Prostate gland (tissue), 2 donors: ENCODE measurements around the gene DYNLRB1. TPM values are rescaled to one million over a fixed set of nuclear protein-coding genes. Genes with fewer than 3 reads are reported as not detected.

Source experiments
- DNase-seq: peaks from one replicate; pipeline ENCODE4 v3.0.0-alpha.2; 2019; ENCODE audit warnings: low spot score
- H3K27ac ChIP-seq, 2 donors: fragments of 200-600 bp; sonication (generic); 2 replicates each; pipeline ENCODE4 v1.5.1; 2017 to 2019
- H3K27me3 ChIP-seq: fragments of 200-600 bp; sonication (generic); replicated peaks from 2 replicates; pipeline ENCODE4 v1.5.1; 2019; ENCODE audit not compliant: insufficient read depth
- H3K36me3 ChIP-seq, 2 donors: fragments of 200-600 bp; sonication (generic); 1 replicate in 1 of 2; 2 replicates in 1 of 2; pipeline versions ENCODE4 v1.5.1 to v1.8.1; 2017 to 2019
- H3K4me1 ChIP-seq: fragments of 200-600 bp; sonication (generic); replicated peaks from 2 replicates; pipeline ENCODE4 v1.5.1; 2019
- H3K4me3 ChIP-seq, 2 donors: fragments of 200-600 bp; sonication (generic); 2 replicates each; pipeline ENCODE4 v1.5.1; 2017 to 2019
- H3K9me3 ChIP-seq: fragments of 200-600 bp; sonication (generic); 2 replicates; pipeline ENCODE4 v1.5.1; 2017
- POLR2A ChIP-seq: fragments of 450-650 bp; IDR thresholded peaks from one replicate; pipeline ENCODE4 v1.6.1; 2016; ENCODE audit warnings: antibody characterized with exemption, mild to moderate bottlenecking
- POLR2AphosphoS5 ChIP-seq: sonication (generic); formaldehyde crosslinking; IDR thresholded peaks from one replicate; pipeline ENCODE4 v1.6.1; 2017; ENCODE audit warnings: antibody characterized with exemption
- whole genome bisulfite sequencing: methylation state at CpG from one replicate; pipeline ENCODE4 v1.1.5; 2018; 5-methylcytosine and 5-hydroxymethylcytosine counted together
- intact Hi-C: fragments of 100-400 bp; cut with DNase I; formaldehyde crosslinking; loops from one replicate; pipeline ENCODE4 v1.14.2; 2022
- total RNA-seq, 2 donors: library from RNA; depleted of rRNA; stranded (reverse); fragments of >200 nt; gene quantifications; one replicate each; pipeline ENCODE4 v1.1.0, GENCODE V29; 2016
- TF ChIP-seq, protein P1 (sequence below), 4 experiments: fragments of 200-600 bp in 2 of 4; fragments of 450-650 bp in 2 of 4; sonication (generic) in 2 of 4; IDR thresholded peaks; 1 replicate in 3 of 4; 2 replicates in 1 of 4; pipeline ENCODE4 v1.5.1; 2016 to 2019; ENCODE audit warnings: antibody characterized with exemption in 4 of 4, mild to moderate bottlenecking in 2 of 4, moderate library complexity in 2 of 4

The DYNLRB1 gene
- total RNA-seq, 2 donors from 2014 or later, result 132 to 247 TPM

DNA sequence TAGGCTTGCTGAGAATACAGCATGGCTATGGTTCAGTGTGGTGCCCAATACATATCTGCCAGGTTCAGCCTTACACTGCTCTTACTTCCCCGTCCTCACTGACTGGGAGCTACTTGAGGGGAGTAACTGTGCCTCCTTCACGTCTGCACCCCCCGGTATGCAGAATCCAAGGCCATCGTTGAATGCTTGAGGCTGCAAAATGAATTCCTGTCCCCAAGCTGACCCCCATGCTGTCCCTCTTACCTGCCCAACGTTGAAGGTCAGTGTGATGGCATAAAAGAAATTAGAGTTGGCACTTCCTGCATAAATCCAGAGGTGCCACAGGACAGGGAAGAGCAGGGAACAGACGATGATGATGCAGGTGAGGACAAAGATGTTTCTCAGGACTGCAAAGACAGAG is 58.6 kb downstream of the DYNLRB1 start:
- WGBS, result 90% methylated on average over 6 of the region's 6 CpGs
- DNase-seq, result no peak
- intact Hi-C loops, result no loop called here

DNA sequence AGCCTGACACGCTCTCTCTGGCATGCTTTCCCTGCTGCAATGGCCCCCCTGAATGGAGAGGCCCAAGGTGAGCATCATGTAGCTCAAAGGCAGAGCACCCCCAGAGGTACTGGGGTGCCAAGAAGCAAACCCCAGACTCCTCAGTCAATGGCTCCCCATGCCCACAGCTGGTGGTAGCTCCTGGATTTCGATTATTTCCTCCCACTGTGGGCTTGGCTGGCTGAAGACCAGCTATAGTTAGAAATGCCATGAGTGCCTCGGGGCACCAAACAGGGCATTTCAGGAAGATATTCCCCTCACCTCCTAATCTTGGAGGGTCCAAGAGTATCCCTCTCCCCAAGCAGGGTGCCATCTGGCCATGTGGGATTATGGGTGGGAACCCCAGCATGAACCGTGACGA is 59.0 kb downstream of the DYNLRB1 start:
- Histone ChIP-seq H3K4me1 (no peaks in the 10 kb centered on the region), H3K9me3 (no peaks in the 10 kb centered on the region), H3K4me3 (no peak overlapping the region), H3K27me3 (no peaks in the 10 kb centered on the region), H3K36me3 (no peaks in the 10 kb centered on the region), H3K27ac (no peak overlapping the region)
- intact Hi-C loops, result no loop called here
- no peak for TF ChIP-seq POLR2AphosphoS5
- TF ChIP-seq, protein P1, sequence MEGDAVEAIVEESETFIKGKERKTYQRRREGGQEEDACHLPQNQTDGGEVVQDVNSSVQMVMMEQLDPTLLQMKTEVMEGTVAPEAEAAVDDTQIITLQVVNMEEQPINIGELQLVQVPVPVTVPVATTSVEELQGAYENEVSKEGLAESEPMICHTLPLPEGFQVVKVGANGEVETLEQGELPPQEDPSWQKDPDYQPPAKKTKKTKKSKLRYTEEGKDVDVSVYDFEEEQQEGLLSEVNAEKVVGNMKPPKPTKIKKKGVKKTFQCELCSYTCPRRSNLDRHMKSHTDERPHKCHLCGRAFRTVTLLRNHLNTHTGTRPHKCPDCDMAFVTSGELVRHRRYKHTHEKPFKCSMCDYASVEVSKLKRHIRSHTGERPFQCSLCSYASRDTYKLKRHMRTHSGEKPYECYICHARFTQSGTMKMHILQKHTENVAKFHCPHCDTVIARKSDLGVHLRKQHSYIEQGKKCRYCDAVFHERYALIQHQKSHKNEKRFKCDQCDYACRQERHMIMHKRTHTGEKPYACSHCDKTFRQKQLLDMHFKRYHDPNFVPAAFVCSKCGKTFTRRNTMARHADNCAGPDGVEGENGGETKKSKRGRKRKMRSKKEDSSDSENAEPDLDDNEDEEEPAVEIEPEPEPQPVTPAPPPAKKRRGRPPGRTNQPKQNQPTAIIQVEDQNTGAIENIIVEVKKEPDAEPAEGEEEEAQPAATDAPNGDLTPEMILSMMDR (IDR thresholded peaks at IDR 0.05), result no peak
- no peak for TF ChIP-seq POLR2A
- WGBS, result 97% methylated on average over 5 of the region's 5 CpGs
- DNase-seq, result no peak

More for the DNA sequence above, 58.6 kb downstream of the DYNLRB1 start:
- no peaks in the 10 kb centered on the region for H3K36me3 ChIP-seq
- H3K4me1 ChIP-seq, result no peaks in the 10 kb centered on the region
- H3K27ac ChIP-seq, result no peak overlapping the region
- H3K9me3 ChIP-seq, result no peaks in the 10 kb centered on the region
- no peak overlapping the region for H3K4me3 ChIP-seq
- no peaks in the 10 kb centered on the region for H3K27me3 ChIP-seq
- TF ChIP-seq POLR2AphosphoS5 (no peak), POLR2A (no peak)
- TF ChIP-seq, protein P1 (IDR thresholded peaks at IDR 0.05), result no peak

DNA sequence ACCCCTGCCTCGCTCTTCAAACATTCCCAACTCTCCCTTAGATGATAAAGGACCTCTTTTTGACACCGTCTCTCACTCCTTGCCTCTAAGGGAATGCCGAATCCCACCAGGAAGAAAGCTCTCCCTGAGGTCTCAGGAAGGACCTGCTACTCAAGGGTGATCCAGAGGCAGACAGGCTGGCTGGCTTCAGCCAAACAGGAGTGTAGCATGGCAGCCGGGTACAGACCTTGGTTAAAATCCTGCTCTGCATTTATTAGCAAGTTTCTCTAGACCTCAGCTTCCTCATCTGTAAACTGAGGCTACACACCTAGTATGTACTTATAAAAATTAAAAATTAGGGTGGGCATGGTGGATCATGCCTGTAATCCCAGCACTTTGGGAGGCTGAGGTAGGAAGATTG is 59.5 kb downstream of the DYNLRB1 start:
- Histone ChIP-seq H3K36me3 (no peaks in the 10 kb centered on the region), H3K9me3 (no peaks in the 10 kb centered on the region), H3K4me3 (no peak overlapping the region), H3K27ac (no peak overlapping the region), H3K27me3 (no peaks in the 10 kb centered on the region), H3K4me1 (no peaks in the 10 kb centered on the region)
- TF ChIP-seq POLR2A, result no peak
- TF ChIP-seq POLR2AphosphoS5, result no peak
- TF ChIP-seq, protein P1 (IDR thresholded peaks at IDR 0.05), result no peak
- no peak for DNase-seq
- intact Hi-C loops, result no loop called here
- 96% methylated on average over 4 of the region's 4 CpGs for WGBS

DNA sequence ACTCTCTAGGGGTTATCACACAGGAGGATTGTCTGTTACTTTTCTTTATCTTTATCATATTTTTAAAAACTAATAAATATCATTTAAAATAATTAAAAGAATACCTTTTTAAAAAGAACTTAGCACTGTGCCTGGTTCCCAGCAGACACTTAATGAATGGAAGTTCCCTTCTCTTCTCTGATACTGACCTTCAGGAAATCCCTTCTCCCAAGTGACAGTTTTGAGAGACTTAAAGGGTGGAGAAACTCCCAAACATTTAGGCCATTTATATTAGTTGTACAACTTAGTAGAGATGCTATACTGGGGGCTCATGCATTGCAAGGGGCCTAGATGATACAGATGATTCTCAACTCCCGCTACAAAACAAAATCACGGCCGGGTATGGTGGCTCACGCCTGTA is 60.8 kb downstream of the DYNLRB1 start:
- 96% methylated on average over 4 of the region's 4 CpGs for WGBS
- intact Hi-C loops, result no loop called here
- H3K36me3 ChIP-seq, result no peaks in the 10 kb centered on the region
- H3K27ac ChIP-seq, result no peak overlapping the region
- H3K27me3 ChIP-seq, result no peaks in the 10 kb centered on the region
- no peaks in the 10 kb centered on the region for H3K4me1 ChIP-seq
- H3K4me3 ChIP-seq, result no peak overlapping the region
- no peak for TF ChIP-seq POLR2A
- TF ChIP-seq, protein P1 (IDR thresholded peaks at IDR 0.05), result no peak
- TF ChIP-seq POLR2AphosphoS5, result no peak
- no peaks in the 10 kb centered on the region for H3K9me3 ChIP-seq
- DNase-seq, result no peak

DNA sequence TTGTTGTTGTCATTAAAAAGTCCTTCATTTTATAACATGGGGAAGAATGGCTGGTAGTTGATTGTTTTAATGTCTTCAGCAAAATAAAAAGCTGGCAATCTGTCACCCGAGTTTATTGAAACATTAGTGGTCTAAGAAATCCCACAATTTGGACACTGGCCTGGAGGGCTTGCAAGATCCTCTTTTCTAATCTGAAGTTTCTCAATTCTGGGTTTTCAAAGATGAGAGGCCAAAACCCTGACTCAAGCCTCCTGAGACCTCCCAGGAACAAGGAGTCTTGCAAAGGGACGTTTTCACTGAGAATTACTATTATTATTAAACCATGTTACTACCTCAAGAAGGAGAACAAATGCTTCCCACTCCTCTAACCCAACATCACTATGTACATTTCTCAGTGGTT is 61.8 kb downstream of the DYNLRB1 start:
- Histone ChIP-seq H3K27ac (no peak overlapping the region), H3K4me3 (no peak overlapping the region), H3K27me3 (no peaks in the 10 kb centered on the region), H3K36me3 (no peaks in the 10 kb centered on the region), H3K4me1 (no peaks in the 10 kb centered on the region), H3K9me3 (no peaks in the 10 kb centered on the region)
- 66% methylated on average over 2 of the region's 2 CpGs for WGBS
- TF ChIP-seq, protein P1 (IDR thresholded peaks at IDR 0.05), result no peak
- TF ChIP-seq POLR2AphosphoS5, result no peak
- TF ChIP-seq POLR2A, result no peak
- no peak for DNase-seq
- intact Hi-C loops, result loop anchor here (2.0 kb wide), 1 partner anchor 191 kb away; no protein-coding TSS in a partner anchor
